Testis (tissue), 3 donors: ENCODE measurements around the gene KHK. TPM values are rescaled to one million over a fixed set of nuclear protein-coding genes. Genes with fewer than 3 reads are reported as not detected.
"Not testable (repeated sequence)": the region's sequence is repeated elsewhere in the genome, so short reads cannot be mapped to it uniquely, and the experiment has no call there.

Experiments
- DNase-seq: peaks from one replicate; pipeline ENCODE4 v3.0.0-alpha.2; 2019
- H3K27ac ChIP-seq, 2 donors: fragments of 200-600 bp; sonication (generic); one replicate each; pipeline ENCODE4 v1.5.1; 2019
- H3K27me3 ChIP-seq: fragments of 200-600 bp; sonication (generic); one replicate; pipeline ENCODE4 v1.5.1; 2019
- H3K36me3 ChIP-seq: fragments of 200-600 bp; sonication (generic); one replicate; pipeline ENCODE4 v1.5.1; 2017; ENCODE audit warnings: low read depth; ENCODE audit errors: missing control alignments
- H3K4me1 ChIP-seq: fragments of 200-600 bp; sonication (generic); one replicate; pipeline ENCODE4 v1.5.1; 2019
- H3K4me3 ChIP-seq, 2 donors: fragments of 200-600 bp; sonication (generic); one replicate each; pipeline ENCODE4 v1.5.1; 2017 to 2019
- H3K9me3 ChIP-seq: fragments of 200-600 bp; sonication (generic); one replicate; pipeline ENCODE4 v1.5.1; 2017
- POLR2A ChIP-seq: fragments of 450-650 bp; IDR thresholded peaks from one replicate; pipeline ENCODE4 v1.6.1; 2017; ENCODE audit warnings: antibody characterized with exemption, mild to moderate bottlenecking, moderate library complexity
- WGBS, 2 donors: methylation state at CpG; one replicate each; pipeline ENCODE4 v1.1.5; 2018; 5-methylcytosine and 5-hydroxymethylcytosine counted together
- intact Hi-C: fragments of 100-400 bp; cut with DNase I; formaldehyde crosslinking; loops from one replicate; pipeline ENCODE4 v1.15.1; 2023; ENCODE audit warnings: low total_unique reads
- polyA plus RNA-seq: library from polyadenylated mRNA; stranded (reverse); fragments of 350-450 nt; fragmentation: Illumina TruSeq; extraction: RNeasy Lipid Tissue Mini Kit (QIAGEN cat#74804); gene quantifications from one replicate; pipeline ENCODE4 v1.2.3, GENCODE V29; 2014; ENCODE audit warnings: low read depth, low replicate concordance; ENCODE audit not compliant: insufficient read depth
- total RNA-seq, 2 donors: library from RNA; depleted of rRNA; stranded (reverse); fragments of >200 nt; gene quantifications; one replicate each; pipeline ENCODE4 v1.2.3, GENCODE V29; 2016
- TF ChIP-seq, protein P1 (sequence below), 3 experiments: fragments of 450-650 bp in 2 of 3; fragments of 200-600 bp in 1 of 3; sonication (generic) in 1 of 3; IDR thresholded peaks; one replicate each; pipeline ENCODE4 v1.5.1; 2016 to 2019; ENCODE audit warnings: antibody characterized with exemption in 3 of 3, mild to moderate bottlenecking in 2 of 3, moderate library complexity in 1 of 3

Gene KHK
- total and polyA plus RNA-seq, 3 donors from 2014 or later: 5.3 to 13.4 (median 11.5) TPM

DNA sequence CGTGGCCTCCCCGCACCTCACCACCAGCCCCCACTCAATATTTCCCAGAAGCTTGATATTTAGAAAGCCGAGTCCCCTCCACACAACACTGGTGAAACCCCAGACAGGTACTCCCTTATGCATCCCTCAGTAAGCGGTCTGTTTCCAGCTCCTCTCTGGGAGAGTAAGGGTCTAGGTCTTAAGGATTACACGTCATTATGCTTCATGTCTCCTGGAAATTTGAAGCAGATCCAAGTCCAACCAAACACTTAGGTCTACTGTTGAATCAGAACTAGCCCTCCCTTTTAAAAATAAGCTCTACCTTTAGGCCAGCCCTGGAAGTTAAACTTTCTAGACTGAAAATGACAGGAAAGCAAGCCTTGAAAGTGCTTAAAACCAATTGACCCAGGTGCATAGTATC lies 13.7 kb upstream of the KHK start:
- intact Hi-C loops: no loop called here
- peak overlapping the region; percentile 83 to 94 for H3K27ac ChIP-seq

DNA sequence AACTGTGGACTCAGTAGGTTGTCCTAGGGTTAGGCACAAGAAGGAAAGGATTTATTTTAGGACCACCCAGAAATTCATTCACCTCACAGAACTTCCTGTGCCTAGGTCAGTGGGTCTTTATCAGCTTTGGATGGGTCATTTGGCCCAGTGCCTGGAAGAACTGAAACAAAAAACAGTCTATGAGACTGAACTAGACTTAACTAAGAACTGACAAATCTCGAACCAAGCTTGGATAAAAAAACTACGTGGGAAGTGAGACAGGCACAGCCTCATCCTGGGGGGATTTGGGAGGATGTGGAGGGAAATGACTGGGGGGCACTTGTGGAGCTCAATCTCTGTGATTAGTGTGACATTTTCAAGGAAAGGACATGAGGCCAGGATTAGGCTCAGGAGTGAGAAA lies 12.8 kb upstream of the KHK start:
- intact Hi-C loops: no loop called here
- Histone ChIP-seq H3K4me1 (peaks cover 59% of the 10 kb centered on the region), H3K36me3 (no peaks in the 10 kb centered on the region), H3K27me3 (no peaks in the 10 kb centered on the region), H3K4me3 (no peak overlapping the region), H3K27ac (peak overlapping the region; percentile 41 to 94), H3K9me3 (no peaks in the 10 kb centered on the region)
- TF ChIP-seq, protein P1, sequence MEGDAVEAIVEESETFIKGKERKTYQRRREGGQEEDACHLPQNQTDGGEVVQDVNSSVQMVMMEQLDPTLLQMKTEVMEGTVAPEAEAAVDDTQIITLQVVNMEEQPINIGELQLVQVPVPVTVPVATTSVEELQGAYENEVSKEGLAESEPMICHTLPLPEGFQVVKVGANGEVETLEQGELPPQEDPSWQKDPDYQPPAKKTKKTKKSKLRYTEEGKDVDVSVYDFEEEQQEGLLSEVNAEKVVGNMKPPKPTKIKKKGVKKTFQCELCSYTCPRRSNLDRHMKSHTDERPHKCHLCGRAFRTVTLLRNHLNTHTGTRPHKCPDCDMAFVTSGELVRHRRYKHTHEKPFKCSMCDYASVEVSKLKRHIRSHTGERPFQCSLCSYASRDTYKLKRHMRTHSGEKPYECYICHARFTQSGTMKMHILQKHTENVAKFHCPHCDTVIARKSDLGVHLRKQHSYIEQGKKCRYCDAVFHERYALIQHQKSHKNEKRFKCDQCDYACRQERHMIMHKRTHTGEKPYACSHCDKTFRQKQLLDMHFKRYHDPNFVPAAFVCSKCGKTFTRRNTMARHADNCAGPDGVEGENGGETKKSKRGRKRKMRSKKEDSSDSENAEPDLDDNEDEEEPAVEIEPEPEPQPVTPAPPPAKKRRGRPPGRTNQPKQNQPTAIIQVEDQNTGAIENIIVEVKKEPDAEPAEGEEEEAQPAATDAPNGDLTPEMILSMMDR (IDR thresholded peaks at IDR 0.05): no peak
- TF ChIP-seq POLR2A: no peak
- WGBS, 2 donors: 18 to 20% methylated on average over 2 of the region's 2 CpGs
- DNase-seq: no peak

More for the DNA sequence above, 13.7 kb upstream of the KHK start:
- Histone ChIP-seq H3K27me3 (no peaks in the 10 kb centered on the region), H3K4me1 (peaks cover 56% of the 10 kb centered on the region), H3K4me3 (peak overlapping the region in 1 of 2 donors; percentile 94), H3K9me3 (no peaks in the 10 kb centered on the region), H3K36me3 (no peaks in the 10 kb centered on the region)
- TF ChIP-seq, protein P1 (IDR thresholded peaks at IDR 0.05): no peak
- no peak for TF ChIP-seq POLR2A
- DNase-seq: no peak
- WGBS, 2 donors: 32 to 39% methylated on average over 5 of the region's 5 CpGs

DNA sequence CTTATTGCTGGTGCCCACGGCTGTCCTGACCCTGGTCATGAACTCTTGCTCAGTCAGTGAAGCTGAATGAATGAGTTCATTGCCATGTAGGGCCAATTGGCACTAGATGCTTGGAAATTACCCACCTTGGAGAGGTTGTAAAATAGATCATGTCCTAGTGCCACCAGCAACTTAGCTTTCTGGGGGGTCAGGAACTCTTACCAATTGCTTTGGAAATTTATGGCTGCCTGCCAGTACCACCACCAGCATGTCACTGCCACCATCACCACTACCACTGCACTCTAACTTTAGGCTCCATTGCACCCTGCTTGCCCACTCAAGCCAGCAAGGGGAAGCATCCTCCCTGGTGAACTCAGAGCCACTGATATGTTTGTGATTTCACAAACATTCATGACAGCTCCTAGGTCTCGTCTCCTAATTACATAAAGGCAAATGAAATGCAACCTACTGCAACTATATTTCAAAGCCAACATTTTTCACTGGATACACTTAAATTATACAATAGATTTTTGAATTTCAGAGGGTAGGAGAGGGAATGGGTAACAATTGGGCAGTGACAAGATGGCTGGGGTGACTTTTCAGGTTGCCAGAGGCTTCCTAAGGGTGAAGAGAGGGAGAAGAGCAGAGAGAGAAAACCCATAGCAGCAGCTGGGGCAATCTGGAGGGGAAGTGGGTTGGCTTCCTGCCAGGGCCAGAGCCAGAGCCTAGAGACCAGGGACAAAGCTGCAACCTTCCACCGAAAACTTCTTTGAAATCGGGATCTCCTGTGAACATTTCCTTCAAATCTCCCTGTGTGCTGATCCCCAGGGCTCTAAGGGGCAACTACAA lies 11.6 kb upstream of the KHK start:
- peaks cover 54% of the 10 kb centered on the region for H3K4me1 ChIP-seq
- intact Hi-C loops: no loop called here
- 45 to 53% methylated on average over 4 of the region's 4 CpGs for WGBS, 2 donors
- no peaks in the 10 kb centered on the region for H3K36me3 ChIP-seq
- no peaks in the 10 kb centered on the region for H3K9me3 ChIP-seq
- H3K27ac ChIP-seq: peak overlapping the region; percentile 41 to 94
- no peak for DNase-seq
- no peak overlapping the region for H3K4me3 ChIP-seq
- TF ChIP-seq, protein P1 (IDR thresholded peaks at IDR 0.05): no peak
- no peak for TF ChIP-seq POLR2A
- H3K27me3 ChIP-seq: no peaks in the 10 kb centered on the region

DNA sequence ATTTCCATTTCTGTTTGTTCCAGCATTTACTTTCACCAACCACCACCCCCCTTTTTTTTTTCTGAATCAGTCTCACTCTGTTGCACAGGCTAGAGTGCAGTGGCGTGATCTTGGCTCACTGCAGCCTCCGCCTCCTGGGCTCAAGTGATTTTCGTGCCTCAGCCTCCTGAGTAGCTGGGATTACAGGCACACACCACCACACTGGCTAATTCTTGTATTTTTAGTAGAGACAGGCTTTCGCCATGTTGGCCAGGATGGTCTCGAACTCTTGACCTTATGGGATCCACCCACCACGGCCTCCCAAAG lies 11.1 kb upstream of the KHK start:
- DNase-seq, H3K27ac ChIP-seq, H3K36me3 ChIP-seq, H3K9me3 ChIP-seq, H3K4me3 ChIP-seq, H3K27me3 ChIP-seq, intact Hi-C loops: not testable (repeated sequence)
- H3K4me1 ChIP-seq: peaks cover 48% of the 10 kb centered on the region
- 83 to 87% methylated on average over 6 of the region's 6 CpGs for WGBS, 2 donors

DNA sequence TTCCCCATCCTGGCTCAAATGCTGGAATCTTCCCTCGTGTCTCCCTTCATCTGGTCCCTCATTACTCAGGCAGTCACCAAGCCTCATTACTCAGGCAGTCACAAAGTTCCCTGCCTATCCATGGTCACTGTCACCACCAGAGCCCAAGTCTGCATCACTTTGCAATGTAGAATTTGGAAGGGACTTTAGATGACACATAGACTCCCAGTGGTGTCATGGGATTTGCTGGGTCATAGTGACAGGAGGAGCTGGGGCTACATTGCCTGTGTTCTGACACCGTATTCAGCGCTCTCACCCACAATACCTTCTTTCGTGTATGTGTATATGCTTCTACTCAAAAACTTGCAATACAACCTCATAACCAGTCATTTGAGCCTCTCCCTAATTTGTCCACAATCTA lies 10.2 kb upstream of the KHK start:
- WGBS, 2 donors: 76 to 81% methylated on average over 4 of the region's 4 CpGs
- intact Hi-C loops: no loop called here
- no peaks in the 10 kb centered on the region for H3K9me3 ChIP-seq
- no peak for DNase-seq
- no peak overlapping the region for H3K4me3 ChIP-seq
- no peaks in the 10 kb centered on the region for H3K36me3 ChIP-seq
- TF ChIP-seq, protein P1 (IDR thresholded peaks at IDR 0.05): no peak
- no peak for TF ChIP-seq POLR2A
- peaks cover 45% of the 10 kb centered on the region for H3K4me1 ChIP-seq
- no peaks in the 10 kb centered on the region for H3K27me3 ChIP-seq
- peak overlapping the region in 1 of 2 donors; percentile 53 for H3K27ac ChIP-seq
